Duodenal mucosa (tissue), 2 donors: Measurements from ENCODE around the gene PPARA.

ENCODE experiments used
- H3K27ac ChIP-seq: one replicate; pipeline ENCODE4 v1.7.0; 2013; ENCODE audit warnings: low read depth, low read length
- H3K27me3 ChIP-seq, 2 donors: one replicate each; pipeline ENCODE4 v1.7.0; 2013; ENCODE audit warnings: low read length in 2 of 2, control low read depth in 1 of 2; ENCODE audit not compliant: insufficient read depth in 2 of 2, control insufficient read depth in 1 of 2
- H3K36me3 ChIP-seq, 2 donors: one replicate each; pipeline ENCODE4 v1.7.0; 2013; ENCODE audit warnings: low read length in 2 of 2, control low read depth in 1 of 2; ENCODE audit not compliant: insufficient read depth in 2 of 2, control insufficient read depth in 1 of 2
- H3K4me1 ChIP-seq, 2 donors: one replicate each; pipeline ENCODE4 v1.7.0; 2013; ENCODE audit warnings: low read length in 2 of 2, control low read depth in 1 of 2; ENCODE audit not compliant: insufficient read depth in 2 of 2, control insufficient read depth in 1 of 2
- H3K4me3 ChIP-seq, 2 donors: one replicate each; pipeline ENCODE4 v1.7.0; 2013; ENCODE audit warnings: low read length in 2 of 2, low read depth in 1 of 2
- H3K9ac ChIP-seq, 2 donors: one replicate each; pipeline ENCODE4 v1.7.0; 2013; ENCODE audit warnings: low read length in 2 of 2, low read depth in 1 of 2
- H3K9me3 ChIP-seq, 2 donors: one replicate each; pipeline ENCODE4 v1.7.0; 2013; ENCODE audit warnings: low read length in 2 of 2, control low read depth in 1 of 2; ENCODE audit not compliant: control insufficient read depth in 1 of 2

The PPARA gene

GRCh38 chr22:46267431-46268279, 117.3 kb downstream of the PPARA start, which contains the start of gene TTC38:
TTC38 (plus strand) TSS chr22:46268008; CDS start chr22:46268040, 32 bp downstream.
- Histone ChIP-seq H3K4me3 (peak within 1 kb of the TSS; percentile 72 to 96), H3K27ac (peak within 1 kb of the TSS; percentile 79), H3K4me1 (peaks cover 17 to 23% of the 10 kb centered on the region in 2 donors), H3K27me3 (no peaks in the 10 kb centered on the region), H3K9me3 (no peaks in the 10 kb centered on the region), H3K36me3 (peaks cover 6 to 17% of the 10 kb centered on the region in 2 donors), H3K9ac (peak within 1 kb of the TSS; percentile 86 to 98)

GRCh38 chr22:46269564-46269963, 119.2 kb downstream of the PPARA start:
- H3K27me3 ChIP-seq = no peaks in the 10 kb centered on the region
- peaks cover 18 to 35% of the 10 kb centered on the region in 2 donors for H3K36me3 ChIP-seq
- H3K9me3 ChIP-seq = no peaks in the 10 kb centered on the region
- H3K4me3 ChIP-seq = peak overlapping the region; percentile 72 to 96
- no peak overlapping the region for H3K27ac ChIP-seq
- peak overlapping the region; percentile 51 to 98 for H3K9ac ChIP-seq
- peaks cover 14 to 18% of the 10 kb centered on the region in 2 donors for H3K4me1 ChIP-seq

- Histone ChIP-seq H3K4me1 (peaks cover 14% of the 10 kb centered on the region in 2 donors), H3K4me3 (no peak overlapping the region), H3K9ac (no peak overlapping the region), H3K9me3 (no peaks in the 10 kb centered on the region), H3K27ac (no peak overlapping the region), H3K36me3 (peaks cover 30 to 53% of the 10 kb centered on the region in 2 donors), H3K27me3 (no peaks in the 10 kb centered on the region)
Measured at GRCh38 chr22:46272196-46272595, 121.9 kb downstream of the PPARA start.

GRCh38 chr22:46272762-46273431, 122.6 kb downstream of the PPARA start:
- no peak overlapping the region for H3K4me3 ChIP-seq
- H3K9me3 ChIP-seq = no peaks in the 10 kb centered on the region
- peaks cover 14% of the 10 kb centered on the region in 2 donors for H3K4me1 ChIP-seq
- no peaks in the 10 kb centered on the region for H3K27me3 ChIP-seq
- H3K36me3 ChIP-seq = peaks cover 33 to 58% of the 10 kb centered on the region in 2 donors
- no peak overlapping the region for H3K27ac ChIP-seq
- H3K9ac ChIP-seq = no peak overlapping the region

- H3K4me1 ChIP-seq = peaks cover 14% of the 10 kb centered on the region in 2 donors
- peaks cover 36 to 65% of the 10 kb centered on the region in 2 donors for H3K36me3 ChIP-seq
- no peak overlapping the region for H3K27ac ChIP-seq
- no peaks in the 10 kb centered on the region for H3K9me3 ChIP-seq
- H3K9ac ChIP-seq = no peak overlapping the region
- H3K27me3 ChIP-seq = no peaks in the 10 kb centered on the region
- no peak overlapping the region for H3K4me3 ChIP-seq
Measured at GRCh38 chr22:46273432-46274148, 123.3 kb downstream of the PPARA start.

- H3K4me3 ChIP-seq = no peak overlapping the region
- H3K36me3 ChIP-seq = peaks cover 43 to 72% of the 10 kb centered on the region in 2 donors
- H3K9me3 ChIP-seq = no peaks in the 10 kb centered on the region
- peaks cover 8 to 9% of the 10 kb centered on the region in 2 donors for H3K4me1 ChIP-seq
- no peak overlapping the region for H3K27ac ChIP-seq
- H3K9ac ChIP-seq = no peak overlapping the region
- no peaks in the 10 kb centered on the region for H3K27me3 ChIP-seq
Measured at GRCh38 chr22:46274381-46274780, 124.1 kb downstream of the PPARA start.

GRCh38 chr22:46275455-46276122, 125.3 kb downstream of the PPARA start:
- peaks cover 51 to 81% of the 10 kb centered on the region in 2 donors for H3K36me3 ChIP-seq

GRCh38 chr22:46276563-46276962, 126.2 kb downstream of the PPARA start:
- Histone ChIP-seq H3K9me3 (no peaks in the 10 kb centered on the region), H3K4me3 (no peak overlapping the region), H3K27me3 (no peaks in the 10 kb centered on the region), H3K27ac (no peak overlapping the region), H3K36me3 (peaks cover 56 to 88% of the 10 kb centered on the region in 2 donors), H3K9ac (no peak overlapping the region), H3K4me1 (peaks cover 0 to 9% of the 10 kb centered on the region in 2 donors)

More at GRCh38 chr22:46275455-46276122, 125.3 kb downstream of the PPARA start:
- Histone ChIP-seq H3K9me3 (no peaks in the 10 kb centered on the region), H3K4me3 (no peak overlapping the region), H3K9ac (no peak overlapping the region), H3K4me1 (peaks cover 0 to 2% of the 10 kb centered on the region in 2 donors), H3K27ac (no peak overlapping the region), H3K27me3 (no peaks in the 10 kb centered on the region)

GRCh38 chr22:46278656-46279645, 128.6 kb downstream of the PPARA start:
- H3K4me3 ChIP-seq = no peak overlapping the region
- no peaks in the 10 kb centered on the region for H3K27me3 ChIP-seq
- H3K36me3 ChIP-seq = peaks cover 46 to 85% of the 10 kb centered on the region in 2 donors
- peaks cover 0 to 9% of the 10 kb centered on the region in 2 donors for H3K4me1 ChIP-seq
- H3K9me3 ChIP-seq = no peaks in the 10 kb centered on the region
- no peak overlapping the region for H3K9ac ChIP-seq
- no peak overlapping the region for H3K27ac ChIP-seq
